Mucosa of descending colon (tissue), 3 donors: ENCODE data around the gene DNAI2. TPM values are rescaled to one million over a fixed set of nuclear protein-coding genes. Genes with fewer than 3 reads are reported as not detected.
A peak's percentile ranks its signal among the peaks of the same experiment; 100 is the strongest.
"Not testable (repeated sequence)": the region's sequence is repeated elsewhere in the genome, so short reads cannot be mapped to it uniquely, and the experiment has no call there.

Source experiments
- ATAC-seq: fragments of 200-7000 bp; cut with Tn5 transposase; one replicate; pipeline ENCODE4 v1.9.1; 2020; ENCODE audit warnings: mild to moderate bottlenecking, moderate library complexity
- DNase-seq, 3 donors: peaks; one replicate each; pipeline ENCODE4 v3.0.0-alpha.2; 2020
- H3K36me3 ChIP-seq: fragments of 200-600 bp; one replicate; pipeline ENCODE4 v1.8.0; 2021; ENCODE audit warnings: low read depth, mild to moderate bottlenecking
- H3K4me1 ChIP-seq: fragments of 200-600 bp; one replicate; pipeline ENCODE4 v1.8.0; 2021; ENCODE audit warnings: low read depth, mild to moderate bottlenecking
- H3K4me3 ChIP-seq: fragments of 200-600 bp; one replicate; pipeline ENCODE4 v1.8.0; 2021; ENCODE audit warnings: mild to moderate bottlenecking
- H3K9me3 ChIP-seq: fragments of 200-600 bp; one replicate; pipeline ENCODE4 v1.8.0; 2021; ENCODE audit warnings: mild to moderate bottlenecking
- intact Hi-C, 2 donors: fragments of 100-400 bp; cut with DNase I in 1 of 2; cut with micrococcal nuclease in 1 of 2; formaldehyde crosslinking; loops; one replicate each; pipeline versions ENCODE4 v1.11.0 to v1.11.1; 2022; cut with DNase I, micrococcal nuclease
- total RNA-seq, 3 donors: library from RNA; stranded (reverse); fragmentation: NEBNext Ultra II Directional in 2 of 3; extraction: Animal tissue kit (Norgen Biotek cat#: 25700) in 2 of 3; gene quantifications; one replicate each; pipeline versions ENCODE4 v1.2.1 to v1.2.4, GENCODE V29; 2021 to 2023
- TF ChIP-seq, protein P1 (sequence below): fragments of 200-600 bp; IDR thresholded peaks from one replicate; pipeline ENCODE4 v1.8.0; 2022; ENCODE audit warnings: antibody characterized with exemption, mild to moderate bottlenecking
- donor health status: DM: no; HTN: no; CAD: no; lungs with moderate emphysema.
- donor health status: DM: no; HTN: no; CAD: no.
- donor health status: DM: no; HTN: yes; CAD: no.

The DNAI2 gene
- total RNA-seq, 3 donors from 2014 or later, result not detected

- H3K36me3 ChIP-seq, result no peaks in the 10 kb centered on the region
- TF ChIP-seq, protein P1, sequence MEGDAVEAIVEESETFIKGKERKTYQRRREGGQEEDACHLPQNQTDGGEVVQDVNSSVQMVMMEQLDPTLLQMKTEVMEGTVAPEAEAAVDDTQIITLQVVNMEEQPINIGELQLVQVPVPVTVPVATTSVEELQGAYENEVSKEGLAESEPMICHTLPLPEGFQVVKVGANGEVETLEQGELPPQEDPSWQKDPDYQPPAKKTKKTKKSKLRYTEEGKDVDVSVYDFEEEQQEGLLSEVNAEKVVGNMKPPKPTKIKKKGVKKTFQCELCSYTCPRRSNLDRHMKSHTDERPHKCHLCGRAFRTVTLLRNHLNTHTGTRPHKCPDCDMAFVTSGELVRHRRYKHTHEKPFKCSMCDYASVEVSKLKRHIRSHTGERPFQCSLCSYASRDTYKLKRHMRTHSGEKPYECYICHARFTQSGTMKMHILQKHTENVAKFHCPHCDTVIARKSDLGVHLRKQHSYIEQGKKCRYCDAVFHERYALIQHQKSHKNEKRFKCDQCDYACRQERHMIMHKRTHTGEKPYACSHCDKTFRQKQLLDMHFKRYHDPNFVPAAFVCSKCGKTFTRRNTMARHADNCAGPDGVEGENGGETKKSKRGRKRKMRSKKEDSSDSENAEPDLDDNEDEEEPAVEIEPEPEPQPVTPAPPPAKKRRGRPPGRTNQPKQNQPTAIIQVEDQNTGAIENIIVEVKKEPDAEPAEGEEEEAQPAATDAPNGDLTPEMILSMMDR, result no peak
- ATAC-seq, result no peak
- DNase-seq, result no peak
- no peaks in the 10 kb centered on the region for H3K9me3 ChIP-seq
- no peak overlapping the region for H3K4me3 ChIP-seq
- intact Hi-C loops, result no loop called here
- H3K4me1 ChIP-seq, result peaks cover 4% of the 10 kb centered on the region
These were observed 2.5 kb downstream of the DNAI2 start for GRCh38 chr17:74276541-74277009.

GRCh38 chr17:74277935-74278334 is 3.9 kb downstream of the DNAI2 start:
- Histone ChIP-seq H3K4me3 (no peak overlapping the region), H3K9me3 (no peaks in the 10 kb centered on the region), H3K36me3 (no peaks in the 10 kb centered on the region), H3K4me1 (peaks cover 4% of the 10 kb centered on the region)
- TF ChIP-seq, protein P1, result no peak
- DNase-seq (no peak), ATAC-seq (no peak)
- intact Hi-C loops, result no loop called here

- H3K36me3 ChIP-seq, H3K9me3 ChIP-seq, ATAC-seq, H3K4me3 ChIP-seq, intact Hi-C loops, DNase-seq, H3K4me1 ChIP-seq: not testable (repeated sequence)
These were observed 5.6 kb downstream of the DNAI2 start for GRCh38 chr17:74279617-74280016.

- Histone ChIP-seq H3K4me1 (no peaks in the 10 kb centered on the region), H3K4me3 (no peak overlapping the region), H3K36me3 (no peaks in the 10 kb centered on the region), H3K9me3 (no peaks in the 10 kb centered on the region)
- ATAC-seq (peak; percentile 64), DNase-seq (peak in 2 of 3 donors; percentile 27 to 64)
- intact Hi-C loops, result no loop called here
- TF ChIP-seq, protein P1, result no peak
These were observed 6.1 kb downstream of the DNAI2 start for GRCh38 chr17:74280093-74280513.

GRCh38 chr17:74281799-74282198 is 7.8 kb downstream of the DNAI2 start:
- TF ChIP-seq, protein P1, result no peak
- ATAC-seq (no peak), DNase-seq (no peak)
- H3K36me3 ChIP-seq, result no peaks in the 10 kb centered on the region
- no peaks in the 10 kb centered on the region for H3K4me1 ChIP-seq
- H3K9me3 ChIP-seq, result no peaks in the 10 kb centered on the region
- H3K4me3 ChIP-seq, result no peak overlapping the region
- intact Hi-C loops, result no loop called here

DNA sequence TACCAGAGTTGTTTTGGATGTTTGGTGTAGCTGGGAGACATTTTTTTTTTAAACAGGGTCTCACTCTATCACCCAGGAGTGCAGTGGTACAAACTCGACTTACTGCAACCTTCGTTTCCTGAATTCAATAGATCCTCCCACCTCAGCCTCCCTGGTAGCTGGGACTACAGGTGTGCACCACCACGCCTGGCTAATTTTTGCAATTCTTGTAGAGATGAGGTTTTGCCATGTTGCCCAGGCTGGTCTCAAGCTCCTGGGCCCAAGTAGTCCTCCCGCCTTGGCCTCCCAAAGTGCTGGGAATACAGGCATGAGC is 8.2 kb downstream of the DNAI2 start:
- DNase-seq, intact Hi-C loops, H3K9me3 ChIP-seq, H3K4me1 ChIP-seq, H3K36me3 ChIP-seq, H3K4me3 ChIP-seq, ATAC-seq: not testable (repeated sequence)
